Thyroid gland (tissue), 4 donors: ENCODE measurements around the gene ENTPD8. TPM values are rescaled to one million over a fixed set of nuclear protein-coding genes. Genes with fewer than 3 reads are reported as not detected.

Source experiments
- DNase-seq, 2 donors: peaks; one replicate each; pipeline ENCODE4 v3.0.0-alpha.2; 2019
- H3K27ac ChIP-seq, 3 donors: fragments of 200-600 bp; sonication (generic); 1 replicate in 2 of 3; 2 replicates in 1 of 3; pipeline ENCODE4 v1.5.1; 2016 to 2019; ENCODE audit warnings: mild to moderate bottlenecking in 1 of 3, moderate library complexity in 1 of 3
- H3K27me3 ChIP-seq: fragments of 200-600 bp; sonication (generic); one replicate; pipeline ENCODE4 v1.5.1; 2019
- H3K36me3 ChIP-seq, 2 donors: fragments of 200-600 bp; sonication (generic); one replicate each; pipeline ENCODE4 v1.5.1; 2016 to 2019
- H3K4me1 ChIP-seq, 2 donors: fragments of 200-600 bp; sonication (generic); one replicate each; pipeline ENCODE4 v1.5.1; 2017 to 2019
- H3K4me3 ChIP-seq, 3 donors: fragments of 200-600 bp; sonication (generic); replicated peaks in 1 of 3; 1 replicate in 2 of 3; 2 replicates in 1 of 3; pipeline ENCODE4 v1.5.1; 2016; ENCODE audit warnings: mild to moderate bottlenecking in 1 of 3
- H3K9me3 ChIP-seq: fragments of 200-600 bp; sonication (generic); one replicate; pipeline ENCODE4 v1.5.1; 2017
- POLR2A ChIP-seq, 2 donors: fragments of 450-650 bp; IDR thresholded peaks; one replicate each; pipeline ENCODE4 v1.6.1; 2017; ENCODE audit warnings: antibody characterized with exemption in 2 of 2, mild to moderate bottlenecking in 2 of 2, moderate library complexity in 1 of 2
- WGBS, 2 donors: methylation state at CpG; one replicate each; pipeline ENCODE4 v1.1.5; 2017; 5-methylcytosine and 5-hydroxymethylcytosine counted together
- intact Hi-C: fragments of 100-400 bp; cut with DNase I; formaldehyde crosslinking; loops from one replicate; pipeline ENCODE4 v1.15.1; 2023
- total RNA-seq, 4 donors: library from RNA; depleted of rRNA; stranded (reverse); fragments of >200 nt; gene quantifications; one replicate each; pipeline ENCODE4 v1.2.3, GENCODE V29; 2016
- TF ChIP-seq, protein P1 (sequence below), 6 experiments: fragments of 200-600 bp in 3 of 6; fragments of 450-650 bp in 3 of 6; sonication (generic) in 3 of 6; IDR thresholded peaks; one replicate each; pipeline ENCODE4 v1.5.1; 2016 to 2019; ENCODE audit warnings: antibody characterized with exemption in 6 of 6, mild to moderate bottlenecking in 2 of 6, inconsistent platforms in 1 of 6, moderate library complexity in 1 of 6

The ENTPD8 gene
- total RNA-seq, 4 donors from 2014 or later = 0.29 to 0.78 TPM; not detected in 2

DNA sequence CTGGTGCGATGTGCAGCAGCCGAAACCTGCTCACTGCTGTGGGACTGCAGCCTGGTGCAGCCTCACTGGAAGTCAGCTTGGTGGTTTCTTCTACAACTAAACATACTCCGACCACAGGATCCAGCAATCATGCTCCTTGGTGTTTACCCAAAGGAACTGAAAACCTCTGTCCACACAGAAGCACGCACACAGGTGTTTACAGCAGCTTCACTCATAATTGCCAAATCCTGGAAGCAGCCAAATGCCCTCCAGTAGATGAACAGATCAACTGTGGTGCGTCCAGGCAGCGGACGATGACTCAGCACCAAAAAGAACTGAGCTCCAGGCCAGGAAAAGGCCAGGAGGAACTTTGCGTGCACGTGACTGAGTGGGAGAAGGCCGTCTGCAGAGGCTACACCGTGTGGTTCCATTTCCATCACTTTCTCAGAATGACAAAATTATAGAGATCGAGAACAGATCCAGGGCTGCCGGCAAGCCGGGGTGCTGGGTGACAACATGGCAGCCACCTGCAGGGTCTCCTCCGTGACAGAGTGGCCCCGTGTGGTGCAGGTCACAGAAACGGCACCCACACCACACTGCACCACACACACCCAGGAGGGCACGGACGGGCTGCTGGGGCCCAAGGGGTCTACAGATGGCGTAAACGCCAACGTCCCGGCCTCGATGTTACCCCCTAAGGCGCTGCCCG, 41.1 kb upstream of the ENTPD8 start:
- H3K27me3 ChIP-seq = no peaks in the 10 kb centered on the region
- peak; percentile 22 for DNase-seq
- H3K9me3 ChIP-seq = no peaks in the 10 kb centered on the region
- H3K4me3 ChIP-seq = no peak overlapping the region
- intact Hi-C loops = no loop called here
- WGBS, 2 donors = 86 to 87% methylated on average over 22 to 26 of the region's 26 CpGs
- no peaks in the 10 kb centered on the region for H3K36me3 ChIP-seq
- TF ChIP-seq, protein P1, sequence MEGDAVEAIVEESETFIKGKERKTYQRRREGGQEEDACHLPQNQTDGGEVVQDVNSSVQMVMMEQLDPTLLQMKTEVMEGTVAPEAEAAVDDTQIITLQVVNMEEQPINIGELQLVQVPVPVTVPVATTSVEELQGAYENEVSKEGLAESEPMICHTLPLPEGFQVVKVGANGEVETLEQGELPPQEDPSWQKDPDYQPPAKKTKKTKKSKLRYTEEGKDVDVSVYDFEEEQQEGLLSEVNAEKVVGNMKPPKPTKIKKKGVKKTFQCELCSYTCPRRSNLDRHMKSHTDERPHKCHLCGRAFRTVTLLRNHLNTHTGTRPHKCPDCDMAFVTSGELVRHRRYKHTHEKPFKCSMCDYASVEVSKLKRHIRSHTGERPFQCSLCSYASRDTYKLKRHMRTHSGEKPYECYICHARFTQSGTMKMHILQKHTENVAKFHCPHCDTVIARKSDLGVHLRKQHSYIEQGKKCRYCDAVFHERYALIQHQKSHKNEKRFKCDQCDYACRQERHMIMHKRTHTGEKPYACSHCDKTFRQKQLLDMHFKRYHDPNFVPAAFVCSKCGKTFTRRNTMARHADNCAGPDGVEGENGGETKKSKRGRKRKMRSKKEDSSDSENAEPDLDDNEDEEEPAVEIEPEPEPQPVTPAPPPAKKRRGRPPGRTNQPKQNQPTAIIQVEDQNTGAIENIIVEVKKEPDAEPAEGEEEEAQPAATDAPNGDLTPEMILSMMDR (IDR thresholded peaks at IDR 0.05) = no peak
- TF ChIP-seq POLR2A (IDR thresholded peaks at IDR 0.05) = no peak
- no peaks in the 10 kb centered on the region for H3K4me1 ChIP-seq
- no peak overlapping the region for H3K27ac ChIP-seq

DNA sequence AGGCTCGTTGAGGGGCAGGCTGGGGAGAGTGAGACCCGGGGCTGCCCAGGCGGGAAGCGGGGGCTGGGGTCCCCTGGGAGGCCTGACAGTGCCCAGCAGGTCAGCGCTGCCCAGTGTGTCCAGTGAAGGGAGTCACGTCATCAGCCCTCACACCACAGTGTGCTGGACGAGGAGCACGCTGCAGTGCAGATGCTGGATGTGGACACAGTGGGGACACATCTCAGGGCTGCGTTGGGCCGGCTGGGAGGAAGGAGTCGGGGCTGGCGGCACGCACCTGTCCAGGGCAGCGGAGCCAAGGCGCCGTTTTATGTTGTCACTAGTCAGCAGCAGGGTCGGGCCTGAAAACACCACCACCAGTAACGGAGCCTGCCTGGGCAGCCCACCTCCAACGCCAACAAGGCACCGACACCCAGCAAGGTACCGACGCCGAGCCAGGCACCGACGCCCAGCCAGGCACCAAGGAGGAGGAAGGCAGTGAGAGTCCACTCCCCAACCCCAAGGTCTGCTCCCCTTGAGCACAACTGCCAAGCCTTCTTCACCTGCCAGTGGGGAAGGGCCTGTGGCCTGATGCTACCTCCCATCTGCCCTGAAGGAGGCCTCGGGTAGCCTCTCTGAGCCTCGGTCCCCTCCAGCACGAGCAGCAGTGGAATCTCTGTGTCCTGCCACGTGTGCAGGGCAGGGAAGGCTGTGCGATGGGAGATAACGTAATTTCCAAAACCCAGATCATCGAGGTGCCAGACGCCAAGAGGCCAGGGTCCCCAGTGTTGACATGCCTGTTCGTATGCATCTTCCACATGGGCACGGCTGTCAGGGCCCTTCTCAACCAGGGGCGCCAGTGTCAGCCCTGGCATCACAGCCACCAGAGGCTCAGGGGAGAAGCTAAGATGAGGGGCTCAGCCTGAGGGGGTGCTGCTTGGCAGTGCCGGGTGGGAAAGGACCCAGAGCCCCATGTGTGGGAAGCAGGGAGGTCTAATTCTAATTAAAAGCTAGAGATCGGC, 39.8 kb upstream of the ENTPD8 start:
- intact Hi-C loops = no loop called here
- Histone ChIP-seq H3K27ac (no peak overlapping the region), H3K4me1 (no peaks in the 10 kb centered on the region), H3K9me3 (no peaks in the 10 kb centered on the region), H3K4me3 (no peak overlapping the region), H3K27me3 (no peaks in the 10 kb centered on the region), H3K36me3 (no peaks in the 10 kb centered on the region)
- 91 to 92% methylated on average over 33 to 37 of the region's 38 CpGs for WGBS, 2 donors
- TF ChIP-seq, protein P1 (IDR thresholded peaks at IDR 0.05) = no peak
- no peak for TF ChIP-seq POLR2A (IDR thresholded peaks at IDR 0.05)
- DNase-seq = no peak

DNA sequence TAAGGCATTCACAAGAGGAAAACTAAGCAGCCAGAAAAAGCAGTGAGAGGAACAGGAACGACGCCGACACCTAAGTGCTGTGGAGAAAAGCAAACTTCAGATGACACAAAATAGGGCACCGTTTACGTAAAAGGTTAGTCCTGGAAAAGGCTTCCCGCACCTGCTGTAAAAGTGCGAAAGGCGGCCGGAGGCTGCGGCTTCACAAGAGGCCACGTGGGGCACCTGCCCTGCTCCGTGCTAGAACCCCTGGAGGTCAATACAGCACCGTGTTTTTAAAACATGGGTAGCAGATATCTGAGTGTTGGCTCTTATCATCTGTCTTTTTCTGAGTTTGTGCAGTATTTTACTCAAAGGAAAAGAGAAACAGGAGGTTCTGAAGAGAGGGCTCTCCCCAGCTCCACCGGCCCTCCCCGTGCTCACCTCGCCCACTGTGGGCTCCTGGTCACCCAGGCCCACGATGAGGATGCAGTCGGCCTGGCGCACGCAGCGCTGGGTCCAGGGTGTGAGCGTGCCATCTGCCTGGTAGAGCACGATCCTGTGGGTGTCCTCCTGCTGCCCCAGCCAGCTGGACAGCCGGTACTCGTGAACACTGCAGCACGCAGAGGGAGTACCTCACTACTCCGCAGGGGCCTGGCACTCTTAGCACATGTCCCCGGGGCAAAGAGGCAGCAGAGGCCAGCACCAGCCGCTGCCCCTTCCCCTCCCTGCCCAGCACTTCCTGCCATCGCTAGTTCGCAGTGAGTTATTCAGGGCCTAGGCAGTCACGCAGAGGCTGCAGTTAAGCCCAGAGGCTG, 38.9 kb upstream of the ENTPD8 start:
- 84 to 87% methylated on average over 26 to 27 of the region's 32 CpGs for WGBS, 2 donors
- DNase-seq = no peak
- H3K36me3 ChIP-seq = no peaks in the 10 kb centered on the region
- no peaks in the 10 kb centered on the region for H3K9me3 ChIP-seq
- intact Hi-C loops = no loop called here
- no peak overlapping the region for H3K4me3 ChIP-seq
- TF ChIP-seq, protein P1 (IDR thresholded peaks at IDR 0.05) = no peak
- TF ChIP-seq POLR2A (IDR thresholded peaks at IDR 0.05) = no peak
- no peaks in the 10 kb centered on the region for H3K4me1 ChIP-seq
- H3K27me3 ChIP-seq = no peaks in the 10 kb centered on the region
- no peak overlapping the region for H3K27ac ChIP-seq

DNA sequence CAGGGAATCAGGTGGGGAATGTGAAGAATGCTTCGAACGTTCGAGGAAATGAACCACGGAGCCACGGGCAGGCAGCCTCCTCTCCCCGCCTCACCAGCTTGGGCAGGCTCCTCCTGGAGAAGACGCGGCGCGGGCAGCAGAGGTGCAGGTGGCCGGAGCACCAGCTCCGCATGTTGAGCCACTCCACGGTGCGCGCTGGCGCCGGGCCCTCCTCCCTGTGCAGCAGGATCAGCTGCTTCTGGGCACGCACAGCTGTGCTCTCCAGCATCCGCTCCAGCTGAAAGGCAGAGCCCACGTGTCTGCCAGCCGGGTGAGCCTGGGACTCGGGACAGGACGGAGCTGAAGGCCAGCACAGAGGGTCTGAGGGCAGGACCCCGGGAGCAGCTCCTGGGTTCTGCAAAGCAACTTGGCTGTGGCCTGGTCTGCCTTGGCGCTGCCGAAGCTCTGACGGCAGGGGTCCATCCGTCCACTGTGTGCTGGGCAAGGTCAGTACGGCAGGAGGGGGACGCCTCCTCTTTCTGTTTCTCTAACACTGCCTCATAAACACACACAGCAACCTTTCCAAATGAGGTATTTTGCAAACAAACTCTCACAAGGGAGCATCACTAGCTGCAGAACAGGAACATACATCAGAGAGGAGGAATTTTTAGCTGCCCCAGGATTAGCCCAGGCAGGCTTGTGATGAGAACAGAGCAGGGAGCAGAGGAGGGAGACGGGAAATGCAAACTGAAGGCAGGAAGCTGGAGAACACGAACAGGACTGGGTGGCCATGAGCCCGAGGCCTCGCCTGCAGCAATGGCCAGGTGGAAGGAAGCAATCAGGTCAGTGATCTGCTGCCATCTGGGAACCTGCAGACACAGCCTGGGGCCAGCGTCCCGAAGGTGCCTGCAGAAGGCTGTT, 38.1 kb upstream of the ENTPD8 start:
- H3K4me1 ChIP-seq = no peaks in the 10 kb centered on the region
- H3K27me3 ChIP-seq = no peaks in the 10 kb centered on the region
- H3K9me3 ChIP-seq = no peaks in the 10 kb centered on the region
- intact Hi-C loops = no loop called here
- WGBS, 2 donors = 83 to 85% methylated on average over 32 to 36 of the region's 36 CpGs
- DNase-seq = no peak
- H3K4me3 ChIP-seq = no peak overlapping the region
- no peaks in the 10 kb centered on the region for H3K36me3 ChIP-seq
- H3K27ac ChIP-seq = no peak overlapping the region
- TF ChIP-seq, protein P1 (IDR thresholded peaks at IDR 0.05) = no peak
- TF ChIP-seq POLR2A (IDR thresholded peaks at IDR 0.05) = no peak
